ENCODE results near the gene ADGRG1.

DNA sequence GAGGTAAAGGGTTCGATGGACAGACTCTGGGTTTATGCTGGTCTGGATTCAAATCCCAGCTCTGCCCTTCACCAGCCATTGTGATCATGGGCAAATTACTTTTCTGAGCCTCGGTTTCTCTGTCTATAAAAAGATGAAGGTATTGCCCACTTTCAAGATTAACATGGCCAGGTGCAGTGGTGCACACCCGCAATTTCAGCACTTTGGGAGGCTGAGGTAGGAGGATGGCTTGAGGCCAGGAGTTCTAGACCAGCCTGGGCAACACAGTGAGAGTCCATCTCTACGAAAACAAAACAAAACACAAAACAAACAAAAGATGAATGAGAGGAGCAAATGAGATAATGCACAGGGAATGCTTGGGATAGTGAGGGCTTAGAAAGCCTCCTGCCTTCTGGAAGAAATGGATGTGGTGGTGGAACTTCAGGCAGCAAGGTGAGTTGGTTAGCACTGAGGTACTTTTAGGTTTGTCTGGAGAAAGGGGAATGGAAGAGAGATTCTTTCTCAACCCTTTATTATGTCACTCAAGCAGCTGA, 48.2 kb downstream of the ADGRG1 start:
- TF ChIP-seq, protein P1, sequence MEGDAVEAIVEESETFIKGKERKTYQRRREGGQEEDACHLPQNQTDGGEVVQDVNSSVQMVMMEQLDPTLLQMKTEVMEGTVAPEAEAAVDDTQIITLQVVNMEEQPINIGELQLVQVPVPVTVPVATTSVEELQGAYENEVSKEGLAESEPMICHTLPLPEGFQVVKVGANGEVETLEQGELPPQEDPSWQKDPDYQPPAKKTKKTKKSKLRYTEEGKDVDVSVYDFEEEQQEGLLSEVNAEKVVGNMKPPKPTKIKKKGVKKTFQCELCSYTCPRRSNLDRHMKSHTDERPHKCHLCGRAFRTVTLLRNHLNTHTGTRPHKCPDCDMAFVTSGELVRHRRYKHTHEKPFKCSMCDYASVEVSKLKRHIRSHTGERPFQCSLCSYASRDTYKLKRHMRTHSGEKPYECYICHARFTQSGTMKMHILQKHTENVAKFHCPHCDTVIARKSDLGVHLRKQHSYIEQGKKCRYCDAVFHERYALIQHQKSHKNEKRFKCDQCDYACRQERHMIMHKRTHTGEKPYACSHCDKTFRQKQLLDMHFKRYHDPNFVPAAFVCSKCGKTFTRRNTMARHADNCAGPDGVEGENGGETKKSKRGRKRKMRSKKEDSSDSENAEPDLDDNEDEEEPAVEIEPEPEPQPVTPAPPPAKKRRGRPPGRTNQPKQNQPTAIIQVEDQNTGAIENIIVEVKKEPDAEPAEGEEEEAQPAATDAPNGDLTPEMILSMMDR (IDR thresholded peaks at IDR 0.05; ENCODE audit: insufficient read depth, low read depth, low read length), result no peak
- no peak for TF ChIP-seq EZH2 (IDR thresholded peaks at IDR 0.05; ENCODE audit: insufficient read depth, low read length)
